ENCODE results near the gene MRPL12.
"Not testable (repeated sequence)": the region's sequence is repeated elsewhere in the genome, so short reads cannot be mapped to it uniquely, and the experiment has no call there.

Gene MRPL12
- 1.6 reads per million in 2 donors for total RNA-seq

DNA sequence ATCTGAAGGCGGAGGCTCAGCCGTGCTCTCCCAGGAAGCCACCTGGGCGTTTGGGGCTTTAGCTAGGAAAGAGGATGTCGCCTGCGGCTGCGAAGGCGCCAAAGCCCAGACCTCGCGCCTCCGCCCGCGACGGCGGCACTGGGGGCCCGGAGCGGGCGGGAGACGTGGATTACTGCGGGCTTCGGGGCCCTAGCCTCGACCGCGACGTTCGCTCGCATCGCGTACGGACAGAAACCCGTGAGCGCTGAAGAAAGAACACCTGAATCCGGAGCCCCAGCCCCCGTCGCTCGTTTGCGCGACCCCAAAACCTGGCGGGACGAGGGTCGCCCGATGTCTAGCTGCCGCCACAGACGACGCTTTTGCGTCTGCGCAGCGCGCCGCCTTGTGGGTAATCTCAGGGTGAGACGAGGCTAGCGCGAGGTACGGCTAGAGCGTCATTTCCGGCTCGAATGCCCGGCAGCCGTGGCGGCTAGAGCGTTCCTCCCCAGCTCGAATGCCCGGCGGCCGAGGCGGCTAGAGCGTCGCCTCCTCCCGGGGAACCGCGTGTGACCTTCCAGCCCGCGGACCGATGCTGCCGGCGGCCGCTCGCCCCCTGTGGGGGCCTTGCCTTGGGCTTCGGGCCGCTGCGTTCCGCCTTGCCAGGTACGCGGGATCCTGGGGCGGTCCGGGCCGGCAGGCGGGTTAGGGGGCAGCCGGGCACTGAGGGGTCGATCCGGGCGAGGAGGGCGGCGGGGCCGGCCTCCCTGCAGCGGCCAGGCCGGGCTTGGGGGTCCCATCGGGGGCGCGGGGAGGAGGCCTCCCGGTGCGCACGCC, at the start of gene MRPL12:
Gene MRPL12, plus strand, starts transcription at position 434 of the 813 bp plus-strand sequence. Its CDS starts 135 bp downstream, at position 569.
- peak; percentile 87 for DNase-seq

DNA sequence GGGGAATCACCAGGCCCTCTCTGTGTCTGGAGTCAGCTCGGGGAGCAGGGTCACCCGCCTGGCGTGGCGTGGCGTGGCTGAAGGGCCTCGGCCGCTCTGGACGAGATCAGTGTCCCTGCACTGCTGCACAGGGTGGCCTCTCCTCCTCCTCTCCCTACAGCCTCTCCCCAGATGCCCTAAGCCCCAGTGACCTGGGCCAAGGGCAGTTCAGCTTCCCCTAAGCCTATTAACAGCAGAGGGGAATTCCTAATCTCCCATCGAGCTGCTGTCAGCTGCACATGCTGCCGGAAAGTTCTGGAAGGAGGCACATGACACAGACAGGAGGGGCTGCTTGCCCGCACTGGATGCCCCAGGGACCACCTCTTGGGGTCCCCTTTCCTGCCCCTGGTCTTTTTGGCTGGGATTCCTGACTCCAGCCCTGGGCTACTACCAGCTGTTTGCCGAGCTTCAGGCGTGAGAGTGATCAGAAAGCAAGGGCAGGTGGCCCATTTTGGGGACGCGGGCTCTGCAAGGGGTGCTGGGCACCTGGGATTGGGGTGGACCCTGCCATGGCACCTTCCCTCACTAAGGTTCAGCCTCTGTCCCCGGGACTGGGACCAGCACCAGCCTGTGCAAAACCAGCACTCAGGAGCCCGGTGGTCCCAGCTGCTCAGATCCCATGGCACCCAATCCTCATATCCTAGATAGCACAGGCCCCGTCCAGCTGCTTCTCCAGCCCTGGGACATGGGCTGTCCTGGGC, 47.6 kb upstream of the MRPL12 start:
- DNase-seq = no peak

DNA sequence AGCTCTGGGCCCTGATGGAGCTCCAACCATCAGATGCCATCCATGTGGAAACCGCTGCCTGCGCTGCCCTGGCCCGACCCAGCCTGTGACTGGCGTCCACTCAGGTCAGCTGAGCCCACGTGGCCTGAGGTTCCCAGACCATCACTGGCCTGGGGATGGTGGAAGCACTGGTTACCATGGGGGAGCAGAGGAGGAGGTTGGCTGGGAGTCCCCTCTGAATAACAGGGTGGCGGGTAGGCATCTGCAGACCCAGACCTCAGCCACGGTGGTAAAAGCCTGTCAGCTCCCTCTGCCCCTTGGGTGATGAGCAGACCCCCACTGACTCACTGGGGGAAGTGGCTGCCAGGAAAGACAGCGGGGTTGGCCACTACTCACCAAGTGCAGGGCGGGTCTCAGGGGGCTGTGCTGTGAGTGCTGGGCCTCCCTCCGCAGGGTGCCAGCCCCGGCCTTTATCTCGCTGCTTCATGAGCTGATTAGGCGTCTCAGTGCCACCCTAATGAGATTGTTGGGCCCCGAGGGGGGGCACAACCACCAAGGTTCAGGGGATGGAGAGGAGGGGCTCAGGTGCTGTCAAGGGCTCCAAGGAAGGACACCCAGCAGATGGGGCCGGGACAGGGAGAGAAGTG, 46.9 kb upstream of the MRPL12 start, which contains the start of gene PDE6G:
Gene PDE6G, minus strand, starts transcription at position 425 of the 626 bp plus-strand sequence. CDS start 3,237 bp downstream, outside the sequence.
- DNase-seq = no peak

DNA sequence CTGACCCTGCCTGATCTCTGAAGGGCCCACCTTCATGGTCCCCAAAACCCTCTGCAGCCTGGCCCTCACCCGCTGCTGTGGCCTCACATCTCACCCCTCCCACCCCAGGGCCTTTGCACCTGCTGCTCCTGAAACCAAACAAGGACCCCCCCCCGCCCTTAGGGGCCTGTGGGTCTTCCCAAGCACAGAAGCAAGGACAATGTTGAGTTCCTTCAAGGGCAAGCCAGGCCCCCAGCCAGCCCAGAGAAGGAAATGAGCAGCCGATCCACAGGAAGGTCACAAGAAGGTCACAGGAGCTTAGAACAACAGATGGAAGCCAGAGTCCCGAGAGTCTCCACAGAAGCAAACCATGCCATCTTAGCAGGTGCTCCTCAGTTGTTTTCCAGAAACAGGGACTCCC, 46.3 kb upstream of the MRPL12 start:
- DNase-seq = no peak

DNA sequence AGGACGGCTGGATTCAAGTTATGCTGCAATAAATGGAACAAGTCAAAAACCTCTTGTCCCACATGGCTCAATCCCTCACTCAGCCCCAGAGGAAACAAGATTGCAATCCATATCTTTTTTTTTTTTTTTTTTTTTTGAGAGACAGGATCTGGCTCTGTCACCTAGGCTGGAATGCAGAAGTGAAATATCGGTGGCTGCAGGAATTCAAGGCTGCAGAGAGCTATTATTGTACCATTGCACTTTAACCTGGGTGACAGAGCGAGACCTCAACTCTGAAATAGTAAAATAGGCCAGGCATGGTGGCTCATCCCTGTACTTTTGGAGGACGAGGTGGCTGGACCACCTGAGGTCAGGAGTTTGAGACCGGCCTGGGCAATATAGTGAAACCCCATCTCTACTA, 44.1 kb upstream of the MRPL12 start:
- no peak for DNase-seq

DNA sequence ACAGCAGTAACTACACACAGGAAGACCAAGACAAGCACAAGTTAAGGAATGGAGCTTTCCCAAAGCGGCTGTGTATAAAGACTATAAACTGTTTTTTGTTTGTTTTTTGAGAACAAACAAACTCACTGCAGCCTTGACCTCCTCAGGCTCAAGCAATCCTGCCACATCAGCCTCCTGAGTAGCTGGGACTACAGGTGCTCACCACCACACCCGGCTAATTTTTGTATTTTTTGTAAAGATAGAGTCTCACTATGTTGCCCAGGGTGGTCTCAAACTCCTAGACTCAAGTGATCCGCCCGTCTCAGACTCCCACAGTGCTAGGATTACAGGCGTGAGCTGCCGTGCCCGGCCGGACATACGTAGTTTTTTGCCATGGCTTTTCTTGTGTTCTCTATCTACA, 42.7 kb upstream of the MRPL12 start:
- DNase-seq = no peak

DNA sequence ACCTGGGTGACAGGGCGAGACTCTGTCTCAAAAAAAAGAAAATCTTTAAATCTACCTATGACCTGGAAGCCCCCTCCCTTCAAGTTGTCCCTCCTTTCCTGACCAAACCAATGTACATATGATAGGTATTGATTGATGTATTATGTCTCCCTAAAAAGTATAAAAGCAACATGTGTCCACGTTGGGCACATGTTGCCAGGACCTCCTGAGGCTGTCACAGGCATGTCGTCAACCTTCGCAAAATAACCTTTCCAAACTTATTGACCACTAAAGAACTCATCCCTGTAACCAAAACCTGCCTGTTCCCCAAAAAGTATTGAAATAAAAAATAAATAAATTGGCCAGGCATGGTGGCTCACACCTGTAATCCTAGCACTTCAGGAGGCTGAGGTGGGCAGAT, 41.2 kb upstream of the MRPL12 start:
- no peak for DNase-seq

DNA sequence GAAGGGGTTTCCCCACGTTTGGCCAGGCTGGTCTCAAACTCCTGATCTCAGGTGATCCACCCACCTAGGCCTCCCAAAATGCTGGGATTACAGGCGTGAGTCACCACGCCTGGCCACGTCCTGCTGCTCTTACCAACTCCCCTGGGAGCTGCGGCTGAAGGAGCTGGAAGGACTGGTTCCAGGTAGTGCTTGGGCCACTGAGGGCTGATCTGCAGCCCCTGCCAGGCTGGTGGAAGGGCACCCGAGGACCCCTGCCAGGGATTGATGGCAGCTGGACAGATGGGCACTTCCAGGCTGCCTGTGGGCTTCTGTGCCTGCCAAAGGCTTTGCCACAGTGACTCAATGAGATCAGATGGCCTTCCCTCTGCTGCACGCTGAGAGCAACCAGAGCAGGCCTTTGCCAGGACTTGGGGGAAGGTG, 39.1 kb upstream of the MRPL12 start:
- DNase-seq = no peak

DNA sequence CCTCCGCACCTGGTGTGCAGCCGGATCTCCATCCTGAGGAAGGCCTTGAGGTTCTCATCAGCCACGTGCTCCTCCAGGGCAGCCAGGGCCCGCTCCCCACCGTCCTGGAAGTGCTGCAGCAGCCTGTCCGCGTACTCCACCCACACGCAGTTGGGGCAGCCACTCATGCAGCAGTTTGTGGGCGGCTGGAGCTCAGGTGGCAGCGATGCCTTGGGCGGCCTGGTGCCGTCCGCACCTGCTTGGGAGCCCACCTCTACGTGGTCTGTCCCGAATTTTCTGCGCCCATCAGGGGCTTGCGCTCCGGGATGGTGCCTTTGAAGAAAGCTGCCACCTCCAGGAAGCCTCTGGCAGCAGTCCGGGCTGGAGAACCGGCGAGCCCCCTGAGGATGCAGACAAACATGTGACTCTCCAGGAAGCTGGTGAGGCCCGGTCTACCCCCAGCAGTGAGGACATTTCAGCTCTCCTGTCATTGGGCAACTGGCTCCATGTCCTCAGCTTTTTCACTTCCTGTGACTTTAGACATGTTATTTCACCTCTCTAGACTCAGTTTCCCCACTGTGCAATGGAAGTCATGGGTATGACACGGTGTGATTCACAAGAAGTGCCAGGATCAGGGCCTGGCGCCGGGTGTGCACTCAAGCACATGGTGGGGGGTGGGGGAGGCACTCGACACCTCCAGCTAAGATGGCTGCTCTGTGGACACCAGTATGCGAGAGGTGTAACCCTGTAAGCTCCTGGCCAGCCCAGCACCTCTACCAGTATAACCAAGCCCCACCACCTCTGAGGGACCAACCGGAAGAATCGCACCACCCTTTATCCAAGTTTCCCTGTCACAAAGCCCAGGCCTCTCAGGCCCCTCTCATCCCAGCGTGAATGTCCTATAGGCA, 37.7 kb upstream of the MRPL12 start:
- no peak for DNase-seq

DNA sequence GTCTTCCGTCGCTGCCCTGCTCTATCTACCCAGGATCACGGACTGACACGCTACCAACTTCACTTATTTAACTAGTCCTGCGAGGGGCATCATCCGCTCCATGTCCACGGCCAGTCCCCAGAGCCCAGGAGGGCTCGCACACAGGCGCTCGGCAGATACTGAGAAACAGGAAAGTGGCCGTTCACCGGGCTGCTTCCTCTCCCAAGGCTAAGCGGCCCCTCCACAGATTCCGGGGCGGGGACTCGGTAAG, 37.1 kb upstream of the MRPL12 start:
- no peak for DNase-seq

DNA sequence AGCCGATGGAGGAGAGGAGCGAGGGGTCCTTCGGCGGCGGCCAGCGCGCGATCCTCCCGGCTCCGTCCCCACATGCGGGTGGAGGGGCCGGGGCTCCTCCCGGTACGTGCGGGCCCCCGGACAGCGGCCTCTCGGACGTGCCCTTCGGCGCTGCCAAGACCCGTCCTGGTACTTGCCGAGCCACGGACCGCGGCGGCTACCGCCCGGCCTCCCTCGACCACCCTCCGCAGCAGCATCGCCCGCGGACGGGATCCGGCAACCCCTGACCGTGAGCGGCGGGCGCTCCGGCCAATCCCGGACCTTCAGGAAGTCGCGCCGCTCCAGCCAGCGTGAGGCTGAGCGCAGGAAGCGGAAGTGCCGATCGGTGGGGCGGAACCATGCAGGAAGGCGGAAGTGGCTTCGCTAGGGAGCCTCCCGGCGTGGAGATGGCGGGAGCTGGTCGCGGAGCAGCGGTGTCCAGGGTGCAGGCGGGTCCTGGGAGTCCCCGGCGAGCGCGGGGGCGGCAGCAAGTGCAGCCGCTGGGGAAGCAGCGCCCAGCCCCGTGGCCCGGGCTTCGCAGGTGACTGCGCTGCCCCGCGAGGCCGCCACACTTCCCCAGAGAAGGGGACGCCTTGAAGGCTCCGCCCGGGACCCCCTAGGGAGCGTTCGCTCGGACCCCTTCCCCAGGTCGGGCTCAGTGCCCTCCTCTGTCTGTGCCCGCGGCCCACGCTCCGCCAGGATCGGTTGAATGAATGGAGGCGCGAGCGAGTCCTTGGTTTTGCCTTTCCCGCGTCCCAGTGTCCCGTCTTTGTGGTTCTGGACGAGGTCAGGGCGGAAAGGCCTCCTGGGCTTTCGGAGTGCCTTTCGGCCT, 36.6 kb upstream of the MRPL12 start, which contains the start of the genes CCDC137 and OXLD1:
Gene CCDC137, plus strand, starts transcription at position 396 of the 850 bp plus-strand sequence. Its CDS starts 30 bp downstream, at position 426.
Gene OXLD1, minus strand, starts transcription at position 264 of the 850 bp plus-strand sequence. Its CDS starts 28 bp downstream, at position 236.
- DNase-seq = peak; percentile 93

DNA sequence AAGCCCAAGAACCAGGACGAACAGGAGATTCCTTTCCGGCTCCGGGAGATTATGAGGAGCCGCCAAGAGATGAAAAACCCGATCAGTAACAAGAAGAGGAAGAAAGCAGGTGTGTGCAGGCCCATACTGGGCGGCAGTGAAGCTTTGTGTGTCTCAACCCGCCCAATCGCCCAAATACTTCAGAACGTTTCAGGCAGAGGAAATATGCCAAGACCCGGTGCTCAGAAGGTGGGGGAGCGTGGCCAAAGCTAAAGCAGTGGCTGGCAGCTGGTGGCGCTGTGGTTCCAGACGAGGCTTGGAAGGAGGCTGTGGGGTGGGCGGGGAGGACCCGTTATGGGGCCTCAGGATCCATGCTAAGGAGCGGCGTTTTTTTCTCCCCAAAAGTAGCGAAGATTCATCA, 35.4 kb upstream of the MRPL12 start:
- no peak for DNase-seq

DNA sequence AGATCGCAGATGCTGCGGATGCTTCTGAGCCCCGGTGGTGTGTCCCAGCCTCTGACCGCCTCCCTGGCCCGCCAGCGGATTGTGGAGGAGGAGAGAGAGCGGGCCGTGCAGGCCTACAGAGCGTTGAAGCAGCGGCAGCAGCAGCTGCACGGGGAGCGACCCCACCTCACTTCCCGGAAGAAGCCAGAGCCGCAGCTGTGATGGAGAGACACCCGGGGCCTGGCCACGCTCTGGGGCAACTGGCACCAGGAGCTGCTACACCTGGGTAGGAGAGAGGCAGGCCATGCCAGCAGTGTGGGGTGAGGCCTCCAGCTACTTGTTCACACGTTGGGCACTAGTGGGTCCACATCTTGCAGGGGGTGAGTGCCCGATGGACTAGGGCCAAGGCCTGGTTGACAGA, 30.7 kb upstream of the MRPL12 start:
- no peak for DNase-seq

DNA sequence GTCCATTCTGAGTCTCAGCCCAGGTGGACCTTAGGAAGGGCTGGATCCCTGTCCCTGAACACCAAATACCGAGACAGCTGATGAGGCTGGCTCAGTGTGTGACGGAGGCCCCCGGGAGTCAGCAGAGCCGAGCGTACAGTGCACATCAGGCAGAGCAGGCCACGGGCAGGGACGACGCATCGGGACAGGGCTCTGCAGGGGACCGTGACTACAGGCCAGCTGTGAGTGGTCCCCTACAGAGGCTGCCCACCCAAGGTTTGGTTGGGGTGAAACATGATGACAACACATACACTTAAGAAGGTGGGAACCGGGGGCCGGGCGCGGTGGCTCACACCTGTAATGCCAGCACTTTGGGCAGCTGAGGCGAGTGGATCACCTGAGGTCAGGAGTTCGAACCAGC, 30.2 kb upstream of the MRPL12 start:
- DNase-seq = no peak

DNA sequence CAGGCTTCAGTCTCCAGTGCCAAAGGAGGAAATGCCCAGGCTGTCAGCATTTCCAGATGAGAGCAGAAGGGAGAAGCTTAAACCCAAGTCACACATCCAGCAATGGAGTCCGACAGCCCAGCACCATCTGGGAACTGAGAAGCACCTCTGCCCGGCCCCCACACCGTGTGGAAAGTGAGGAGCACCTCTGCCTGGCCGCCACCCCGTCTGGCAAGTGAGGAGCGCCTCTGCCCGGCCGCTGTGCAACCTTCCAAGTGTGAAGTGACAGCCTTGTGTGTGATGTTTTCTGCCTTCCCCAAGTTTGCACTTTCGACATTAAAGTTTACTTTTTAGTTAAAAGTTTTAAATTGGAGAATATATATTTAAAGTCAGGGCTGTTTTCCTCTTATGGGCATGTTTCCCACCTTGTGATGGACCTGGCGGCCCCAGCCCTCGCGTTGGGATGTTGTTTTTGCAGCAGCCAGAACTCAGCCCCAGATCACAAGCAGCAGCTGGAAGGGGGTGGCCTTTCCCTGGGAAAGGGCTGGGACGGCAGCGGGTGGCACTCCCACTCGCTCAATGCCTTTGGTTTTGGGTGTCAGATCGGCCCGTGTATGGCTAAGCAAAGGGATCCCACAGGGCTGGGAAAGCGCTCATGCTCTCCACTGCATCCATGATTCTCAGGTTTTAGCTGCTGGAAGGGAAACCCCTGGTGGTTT, 29.5 kb upstream of the MRPL12 start:
- no peak for DNase-seq

DNA sequence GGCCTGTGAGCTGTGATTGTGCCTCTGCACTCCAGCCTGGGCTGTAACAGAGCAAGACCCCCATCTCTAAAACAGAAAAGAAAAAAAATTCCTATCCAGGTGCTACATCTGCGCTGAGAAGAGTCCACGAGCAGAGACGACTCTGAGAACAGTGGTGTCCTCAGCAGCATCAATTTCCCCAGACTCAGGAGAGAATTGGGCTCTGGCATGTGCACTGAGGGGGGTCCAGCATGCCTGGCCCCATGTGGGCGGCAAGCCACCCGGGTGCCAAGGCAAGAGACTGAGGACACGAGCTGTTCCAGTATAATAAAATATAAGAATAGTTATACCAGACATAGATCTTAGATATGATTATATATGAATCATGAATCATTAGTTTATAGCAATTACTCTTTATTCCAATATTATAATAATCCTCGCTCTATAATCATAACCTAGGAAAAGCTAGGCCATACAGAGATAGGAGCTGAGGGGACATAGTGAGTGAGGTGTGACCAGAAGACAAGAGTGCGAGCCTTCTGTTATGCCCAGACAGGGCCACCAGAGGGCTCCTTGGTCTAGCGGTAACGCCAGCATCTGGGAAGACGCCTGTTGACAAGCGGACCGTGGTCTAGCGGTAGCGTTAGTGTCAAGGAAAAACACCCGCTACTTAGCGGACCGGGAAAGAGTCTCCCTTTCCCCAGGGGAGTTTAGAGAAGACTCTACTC, 27.5 kb upstream of the MRPL12 start:
- not testable (repeated sequence) for DNase-seq

DNA sequence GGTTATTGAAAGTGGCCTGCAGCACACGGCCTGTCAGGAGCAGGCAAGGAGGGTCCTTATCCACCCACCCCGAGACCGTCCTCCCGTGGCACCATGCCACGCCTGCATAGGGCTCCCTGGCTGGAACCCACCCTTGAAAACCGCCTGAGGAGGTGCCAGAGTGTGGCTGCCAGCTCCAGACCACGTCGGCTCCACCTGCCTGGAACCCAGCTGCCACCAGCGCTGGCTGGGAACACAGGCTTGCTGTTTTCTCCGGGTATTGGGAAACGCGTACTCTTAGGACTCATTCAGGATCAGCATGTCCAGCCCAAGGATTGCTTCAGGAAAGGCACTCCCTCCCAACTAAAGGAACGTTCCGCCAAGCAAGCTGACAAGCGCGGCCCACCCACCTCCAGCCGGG, 26.3 kb upstream of the MRPL12 start:
- no peak for DNase-seq

DNA sequence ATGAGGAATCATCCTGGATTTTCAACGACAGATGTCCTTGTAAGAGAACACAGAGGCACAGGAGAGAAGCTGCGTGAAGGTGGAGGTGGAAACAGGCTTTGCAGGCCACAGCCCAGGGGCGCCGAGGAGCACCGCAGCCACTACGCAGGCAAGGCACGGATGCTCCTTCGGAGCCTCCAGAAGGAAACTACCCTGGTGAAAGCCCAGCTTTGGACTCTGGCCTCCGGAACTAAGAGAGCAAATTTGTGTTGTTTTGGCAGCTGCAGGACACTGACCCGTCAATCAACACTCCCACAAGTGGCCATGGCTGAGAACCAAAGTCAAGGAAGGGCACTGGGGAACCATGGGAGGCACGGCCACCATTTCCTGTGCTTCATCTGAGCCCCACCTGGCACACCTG, 23.0 kb upstream of the MRPL12 start:
- DNase-seq = no peak

DNA sequence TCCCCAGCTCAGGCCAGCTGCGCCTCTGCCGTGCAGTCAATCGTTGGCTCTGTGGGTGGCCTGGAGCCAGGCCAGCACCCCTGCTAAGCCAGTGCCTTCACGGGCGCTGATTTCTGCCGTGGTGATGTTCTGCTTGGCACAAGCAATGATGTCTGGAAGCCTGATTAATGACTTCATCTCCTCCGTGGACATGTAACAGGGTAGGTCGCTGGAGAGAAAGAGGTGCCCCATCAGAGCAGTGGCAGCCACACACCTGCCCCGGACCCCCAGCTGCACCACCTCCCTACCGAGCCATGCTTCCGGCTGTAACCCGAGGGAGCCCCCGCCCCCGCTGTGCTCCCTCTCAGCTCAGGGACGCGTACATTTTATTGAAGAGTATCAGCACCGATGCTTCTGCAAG, 21.5 kb upstream of the MRPL12 start:
- DNase-seq = no peak

DNA sequence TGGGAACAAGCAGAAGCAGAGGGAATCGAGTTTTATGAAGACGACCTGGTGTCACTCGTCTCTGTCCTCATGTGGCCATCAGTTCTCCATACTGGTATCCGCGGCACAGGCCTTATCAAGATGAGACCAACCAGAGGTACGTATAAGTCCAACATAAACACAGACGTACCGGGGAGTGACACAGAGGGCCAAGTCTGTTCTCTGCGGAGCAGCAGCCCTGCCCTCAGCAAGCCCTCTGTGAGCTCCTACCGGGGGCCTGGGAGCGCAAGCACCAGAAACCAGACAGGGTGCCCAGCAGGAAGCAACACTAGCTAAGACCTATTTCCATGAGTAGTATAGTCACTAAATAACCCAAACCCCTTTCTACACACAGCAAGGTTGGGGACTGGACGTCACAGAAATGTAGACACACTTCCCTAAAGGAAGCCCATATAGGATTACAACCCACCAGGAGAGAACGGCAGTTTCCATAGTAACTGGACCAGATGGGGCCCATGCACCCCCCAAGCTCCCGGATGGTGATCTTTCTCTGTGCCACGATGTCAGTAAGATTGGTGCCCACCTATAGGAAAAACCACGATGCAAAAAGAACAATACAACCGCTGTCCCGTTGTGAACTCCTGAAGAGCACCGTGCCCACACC, 20.5 kb upstream of the MRPL12 start:
- DNase-seq = no peak
